C4-2B (cell line): ENCODE data around the gene ACOT12.

Source experiments
- H3K27ac ChIP-seq: fragments of 450-650 bp; 2 replicates; pipeline ENCODE4 v1.5.1; 2017
- ZFX ChIP-seq: fragments of 450-650 bp; IDR thresholded peaks from 2 replicates; pipeline ENCODE4 v1.6.1; 2017
- TF ChIP-seq, protein P1 (sequence below): fragments of 450-650 bp; conservative IDR thresholded peaks from 2 replicates; pipeline ENCODE4 v1.5.1; 2017; ENCODE audit warnings: mild to moderate bottlenecking

Gene ACOT12

DNA sequence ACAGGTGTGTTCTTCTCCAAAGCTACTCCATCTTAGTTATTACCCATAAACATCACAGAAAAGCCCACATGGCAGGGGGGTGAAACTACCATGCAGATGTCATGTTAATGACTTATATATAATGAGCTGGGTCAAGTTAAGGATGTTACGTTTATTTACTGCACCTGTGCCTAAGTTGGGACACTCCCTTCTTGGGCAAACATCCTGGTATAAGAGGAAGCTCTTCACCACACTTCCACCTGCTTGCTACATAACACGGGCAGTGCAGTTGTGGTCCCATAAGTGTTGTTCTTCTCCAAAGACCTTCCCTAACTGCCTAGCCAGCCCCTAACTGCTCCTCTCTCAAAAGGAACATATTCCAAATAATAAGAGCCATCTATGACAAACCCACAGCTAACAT, 101.8 kb downstream of the ACOT12 start:
- TF ChIP-seq ZFX: no peak
- TF ChIP-seq, protein P1, sequence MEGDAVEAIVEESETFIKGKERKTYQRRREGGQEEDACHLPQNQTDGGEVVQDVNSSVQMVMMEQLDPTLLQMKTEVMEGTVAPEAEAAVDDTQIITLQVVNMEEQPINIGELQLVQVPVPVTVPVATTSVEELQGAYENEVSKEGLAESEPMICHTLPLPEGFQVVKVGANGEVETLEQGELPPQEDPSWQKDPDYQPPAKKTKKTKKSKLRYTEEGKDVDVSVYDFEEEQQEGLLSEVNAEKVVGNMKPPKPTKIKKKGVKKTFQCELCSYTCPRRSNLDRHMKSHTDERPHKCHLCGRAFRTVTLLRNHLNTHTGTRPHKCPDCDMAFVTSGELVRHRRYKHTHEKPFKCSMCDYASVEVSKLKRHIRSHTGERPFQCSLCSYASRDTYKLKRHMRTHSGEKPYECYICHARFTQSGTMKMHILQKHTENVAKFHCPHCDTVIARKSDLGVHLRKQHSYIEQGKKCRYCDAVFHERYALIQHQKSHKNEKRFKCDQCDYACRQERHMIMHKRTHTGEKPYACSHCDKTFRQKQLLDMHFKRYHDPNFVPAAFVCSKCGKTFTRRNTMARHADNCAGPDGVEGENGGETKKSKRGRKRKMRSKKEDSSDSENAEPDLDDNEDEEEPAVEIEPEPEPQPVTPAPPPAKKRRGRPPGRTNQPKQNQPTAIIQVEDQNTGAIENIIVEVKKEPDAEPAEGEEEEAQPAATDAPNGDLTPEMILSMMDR: no peak
- H3K27ac ChIP-seq: no peak overlapping the region

DNA sequence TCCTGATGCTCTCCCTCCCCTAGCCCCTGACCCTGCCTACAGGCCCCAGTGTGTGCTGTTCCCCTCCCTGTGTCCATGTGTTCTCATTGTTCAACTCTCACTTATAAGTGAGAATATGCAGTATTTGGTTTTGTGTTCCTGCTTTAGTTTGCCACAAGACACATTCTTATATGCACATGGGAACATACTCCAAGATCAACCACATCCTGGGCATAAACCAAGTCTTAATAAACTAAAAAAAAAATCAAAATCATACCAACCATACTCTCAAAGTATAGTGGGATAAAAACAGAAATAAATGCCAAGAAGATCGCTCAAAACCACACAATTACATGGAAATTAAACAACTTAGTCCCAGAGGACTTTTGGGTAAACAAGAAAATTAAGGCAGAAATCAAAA, 103.8 kb downstream of the ACOT12 start:
- TF ChIP-seq, protein P1: no peak
- TF ChIP-seq ZFX: no peak
- no peak overlapping the region for H3K27ac ChIP-seq

DNA sequence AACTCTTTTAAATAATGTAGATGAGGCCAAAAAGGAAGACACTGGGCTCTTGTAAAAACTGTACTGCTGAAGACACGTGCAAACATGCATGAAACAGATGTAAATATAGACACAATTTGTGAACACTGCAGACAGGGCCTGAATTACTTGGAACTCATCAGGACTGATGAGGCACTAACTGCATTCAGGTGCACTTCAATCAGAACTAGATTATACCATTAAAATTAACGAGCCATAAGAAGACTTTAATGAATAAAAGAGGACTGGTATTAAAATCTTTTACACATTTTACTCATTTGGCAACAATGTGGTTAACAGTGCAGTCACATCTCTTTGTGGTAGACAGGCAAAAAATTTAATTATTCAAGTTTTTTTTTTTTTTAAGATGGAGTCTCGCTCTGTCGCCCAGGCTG, 105.9 kb downstream of the ACOT12 start:
- H3K27ac ChIP-seq: no peak overlapping the region
- TF ChIP-seq, protein P1: no peak
- TF ChIP-seq ZFX: no peak

DNA sequence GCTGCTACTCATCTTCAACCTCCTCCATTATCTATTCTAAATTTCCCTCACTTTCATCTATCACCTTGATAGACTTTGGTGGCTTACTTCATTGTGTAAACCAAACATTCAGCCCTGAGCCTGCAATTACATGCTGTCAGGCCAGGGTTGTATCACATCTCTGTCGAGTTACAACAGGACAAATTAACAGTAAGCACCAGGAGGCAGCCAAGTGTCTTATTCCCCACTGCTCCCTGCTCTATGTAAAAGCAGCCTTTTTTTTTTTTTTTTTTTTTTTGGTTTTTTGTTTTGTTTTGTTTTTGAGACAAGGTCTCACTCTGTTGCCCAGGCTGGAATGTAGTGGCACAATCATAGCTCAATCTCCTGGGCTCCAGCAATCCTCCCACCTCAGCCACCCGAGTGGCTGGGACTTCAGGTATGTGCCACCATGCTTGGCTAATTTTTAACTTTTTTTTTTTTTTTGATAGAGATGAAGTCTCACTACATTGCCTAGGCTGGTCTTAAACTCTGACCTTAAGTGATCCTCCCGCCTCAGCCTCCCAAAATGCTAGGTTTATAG, 107.8 kb downstream of the ACOT12 start:
- TF ChIP-seq, protein P1: no peak
- no peak for TF ChIP-seq ZFX
- H3K27ac ChIP-seq: no peak overlapping the region

DNA sequence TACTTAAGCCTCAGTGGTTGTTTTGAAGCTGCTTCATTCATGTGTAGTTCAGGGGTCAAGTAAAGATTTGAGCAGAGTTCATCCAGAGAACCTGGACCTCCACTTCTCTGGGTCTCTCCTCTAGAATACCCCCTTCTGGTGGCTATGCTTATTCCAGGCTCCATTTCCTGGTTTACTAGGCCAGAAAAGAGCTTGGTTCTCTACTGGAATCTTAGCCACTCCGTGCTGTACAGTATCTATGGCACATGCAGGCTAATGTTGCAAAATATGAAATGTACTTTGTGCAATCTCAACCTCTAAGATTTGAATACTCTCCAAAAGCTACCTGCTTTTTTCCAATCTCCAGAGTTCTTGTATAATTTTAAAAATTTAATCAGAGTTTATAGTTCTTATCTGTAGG, 110.0 kb downstream of the ACOT12 start:
- TF ChIP-seq ZFX: no peak
- TF ChIP-seq, protein P1: no peak
- H3K27ac ChIP-seq: no peak overlapping the region
